Activated CD4-positive, alpha-beta T cell treated with anti-CD3 and anti-CD28 coated beads for 24 hours (primary cell): ENCODE results near the gene SLC38A6.
"Not testable (repeated sequence)": the region's sequence is repeated elsewhere in the genome, so short reads cannot be mapped to it uniquely, and the experiment has no call there.

Experiments
- DNase-seq, 2 donors: peaks; one replicate each; pipeline ENCODE4 v3.0.0-alpha.2; 2020; ENCODE audit warnings: low read depth in 2 of 2

Gene SLC38A6

GRCh38 chr14:61051051-61051450 lies 70.0 kb downstream of the SLC38A6 start:
- no peak for DNase-seq

DNA sequence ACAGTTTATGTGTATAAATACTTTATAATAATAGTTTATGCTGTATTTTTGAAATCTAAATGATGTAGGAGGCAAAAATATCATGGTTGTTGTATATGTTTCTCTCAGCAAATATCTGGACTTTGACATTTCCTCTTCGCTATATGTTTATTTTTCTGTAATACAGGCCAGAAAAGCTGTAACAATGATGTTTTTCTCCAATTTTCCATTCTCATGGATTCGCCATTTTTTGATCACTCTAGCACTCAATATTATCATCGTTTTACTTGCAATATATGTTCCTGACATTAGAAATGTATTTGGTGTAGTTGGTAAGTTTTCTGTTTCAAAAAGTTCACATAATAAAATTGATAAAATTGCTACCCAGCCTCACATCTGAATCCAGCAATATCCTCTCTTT lies 70.6 kb downstream of the SLC38A6 start:
- no peak for DNase-seq

DNA sequence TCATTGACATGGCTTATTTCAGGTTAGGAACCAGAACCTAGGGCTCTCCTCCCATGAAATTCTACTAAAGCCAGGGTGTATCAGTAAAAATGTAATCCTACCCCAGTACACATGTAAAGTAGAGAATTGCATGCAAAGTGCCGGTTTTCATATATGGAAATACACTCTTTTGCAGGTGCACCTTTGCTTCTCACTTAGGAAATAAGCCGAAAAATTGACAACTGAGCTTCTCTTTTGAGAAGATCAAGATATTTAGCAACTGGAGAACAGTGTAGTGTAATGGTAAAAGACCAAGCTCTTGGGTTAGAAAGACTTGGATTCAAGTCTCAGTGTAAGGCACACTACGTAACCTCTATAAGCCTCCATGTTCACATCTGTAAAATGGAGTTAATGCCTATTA lies 82.4 kb downstream of the SLC38A6 start:
- no peak for DNase-seq

- no peak for DNase-seq
Measured at GRCh38 chr14:61064210-61064609, 83.2 kb downstream of the SLC38A6 start.

- no peak for DNase-seq
Measured at GRCh38 chr14:61064856-61065255, 83.8 kb downstream of the SLC38A6 start.

GRCh38 chr14:61065656-61066055 lies 84.6 kb downstream of the SLC38A6 start:
- no peak for DNase-seq

DNA sequence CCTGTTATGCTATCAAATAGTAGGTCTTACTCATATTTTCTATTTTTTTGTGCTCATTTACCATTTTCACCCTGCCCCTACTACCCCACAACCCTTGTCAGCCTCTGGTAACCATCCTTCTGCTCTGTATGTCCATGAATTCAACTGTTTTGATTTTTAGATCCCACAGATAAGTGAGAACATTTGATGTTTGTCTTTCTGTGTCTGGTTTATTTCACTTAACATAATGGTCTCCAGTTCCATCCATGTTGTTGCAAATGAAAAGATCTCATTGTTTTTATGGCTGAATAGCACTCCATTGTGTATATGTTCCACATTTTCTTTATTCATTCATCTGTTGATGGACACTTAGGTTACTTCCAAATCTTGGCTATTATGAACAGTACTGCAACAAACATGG lies 91.4 kb downstream of the SLC38A6 start:
- not testable (repeated sequence) for DNase-seq

- no peak for DNase-seq
Measured at GRCh38 chr14:61074852-61075251, 93.8 kb downstream of the SLC38A6 start.

GRCh38 chr14:61076556-61076955 lies 95.5 kb downstream of the SLC38A6 start:
- no peak for DNase-seq

GRCh38 chr14:61077437-61077836 lies 96.4 kb downstream of the SLC38A6 start:
- DNase-seq = no peak

GRCh38 chr14:61077951-61078720 lies 97.1 kb downstream of the SLC38A6 start:
- no peak for DNase-seq

- no peak for DNase-seq
Measured at GRCh38 chr14:61080591-61081010, 99.6 kb downstream of the SLC38A6 start.

DNA sequence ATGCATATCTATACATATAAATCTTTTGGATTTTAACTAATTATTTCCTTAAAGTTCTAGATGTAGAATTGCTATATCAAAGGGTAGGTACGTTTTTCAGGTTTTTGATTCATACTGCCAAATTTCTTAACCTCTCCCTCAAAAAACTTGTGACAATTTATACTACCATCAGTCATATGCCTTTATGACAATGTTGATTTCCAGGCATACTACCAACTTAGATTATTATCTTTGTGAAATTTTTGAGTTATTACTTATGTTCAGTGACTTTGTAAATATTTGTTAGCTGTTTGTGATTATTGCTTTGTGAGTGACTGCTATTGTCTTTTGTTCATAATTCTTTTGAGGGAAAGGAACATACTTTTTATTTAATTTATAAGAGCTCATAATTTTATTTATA lies 107.0 kb downstream of the SLC38A6 start:
- no peak for DNase-seq

DNA sequence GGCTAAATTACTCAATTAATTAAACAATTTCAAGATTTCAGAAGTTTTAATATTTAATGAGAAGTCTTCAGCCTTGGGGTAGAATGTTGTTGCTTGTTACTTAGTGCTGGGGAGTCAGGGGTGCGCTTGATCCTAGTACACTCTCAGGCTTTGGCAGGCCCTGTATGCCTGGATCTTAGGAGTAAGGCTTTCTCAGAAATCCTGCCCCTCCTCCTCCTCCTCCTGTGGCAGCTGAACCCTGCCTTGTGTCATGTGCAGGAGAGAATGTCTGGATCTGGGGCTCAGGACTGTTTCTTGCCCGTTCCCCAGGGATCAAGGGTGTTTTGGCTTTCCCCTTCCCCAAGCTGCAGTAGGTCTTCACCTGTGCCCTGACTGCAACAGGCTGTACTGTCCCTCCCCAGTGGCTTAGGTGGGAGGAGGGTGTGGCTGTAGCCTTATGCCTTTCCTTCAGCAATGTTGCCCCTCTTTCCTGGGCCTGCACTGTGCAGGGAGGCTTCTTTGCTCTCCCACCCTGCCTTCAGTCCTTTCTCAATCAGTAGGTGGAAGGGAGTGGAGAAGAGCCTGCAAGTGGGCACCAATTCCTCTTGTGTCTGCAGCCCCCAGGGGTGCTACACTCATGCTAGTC lies 108.2 kb downstream of the SLC38A6 start:
- no peak for DNase-seq

- DNase-seq = no peak
Measured at GRCh38 chr14:61090432-61091216, 109.6 kb downstream of the SLC38A6 start.

GRCh38 chr14:61091657-61092273 lies 110.7 kb downstream of the SLC38A6 start:
- DNase-seq = no peak

DNA sequence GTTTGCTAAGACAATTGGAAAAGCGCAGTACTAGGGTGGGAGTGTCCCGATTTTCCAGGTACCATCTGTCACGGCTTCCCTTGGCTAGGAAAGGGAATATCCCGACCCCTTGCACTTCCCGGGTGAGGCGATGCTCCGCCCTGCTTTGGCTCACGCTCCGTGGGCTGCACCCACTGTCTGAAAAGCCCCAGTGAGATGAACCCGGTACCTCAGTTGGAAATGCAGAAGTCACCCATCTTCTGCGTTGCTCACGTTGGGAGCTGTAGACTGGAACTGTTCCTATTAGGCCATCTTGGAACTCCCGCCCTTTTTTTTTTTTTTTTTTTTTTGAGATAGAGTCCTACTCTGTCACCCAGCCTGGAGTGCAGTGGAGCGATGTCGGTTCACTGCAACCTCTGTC lies 117.1 kb downstream of the SLC38A6 start:
- not testable (repeated sequence) for DNase-seq

DNA sequence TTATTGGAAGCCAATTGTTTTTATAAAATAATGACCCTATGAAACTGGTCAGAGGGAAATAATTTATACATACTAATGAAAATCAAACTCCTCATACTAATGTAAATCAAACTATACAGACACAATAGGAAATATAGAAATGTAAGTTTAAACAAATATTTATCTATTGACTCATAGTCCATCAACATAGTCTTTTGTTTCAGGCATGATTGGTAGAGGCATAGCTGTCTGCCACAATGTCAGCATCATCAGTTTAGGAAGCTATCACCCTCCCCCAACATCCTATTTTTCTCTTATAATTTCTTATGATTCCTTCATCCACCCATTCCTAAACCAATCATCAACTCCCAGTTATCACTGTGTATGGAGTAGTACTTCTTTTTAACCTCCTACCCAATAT lies 117.7 kb downstream of the SLC38A6 start:
- no peak for DNase-seq

- DNase-seq = no peak
Measured at GRCh38 chr14:61099216-61099835, 118.3 kb downstream of the SLC38A6 start.

DNA sequence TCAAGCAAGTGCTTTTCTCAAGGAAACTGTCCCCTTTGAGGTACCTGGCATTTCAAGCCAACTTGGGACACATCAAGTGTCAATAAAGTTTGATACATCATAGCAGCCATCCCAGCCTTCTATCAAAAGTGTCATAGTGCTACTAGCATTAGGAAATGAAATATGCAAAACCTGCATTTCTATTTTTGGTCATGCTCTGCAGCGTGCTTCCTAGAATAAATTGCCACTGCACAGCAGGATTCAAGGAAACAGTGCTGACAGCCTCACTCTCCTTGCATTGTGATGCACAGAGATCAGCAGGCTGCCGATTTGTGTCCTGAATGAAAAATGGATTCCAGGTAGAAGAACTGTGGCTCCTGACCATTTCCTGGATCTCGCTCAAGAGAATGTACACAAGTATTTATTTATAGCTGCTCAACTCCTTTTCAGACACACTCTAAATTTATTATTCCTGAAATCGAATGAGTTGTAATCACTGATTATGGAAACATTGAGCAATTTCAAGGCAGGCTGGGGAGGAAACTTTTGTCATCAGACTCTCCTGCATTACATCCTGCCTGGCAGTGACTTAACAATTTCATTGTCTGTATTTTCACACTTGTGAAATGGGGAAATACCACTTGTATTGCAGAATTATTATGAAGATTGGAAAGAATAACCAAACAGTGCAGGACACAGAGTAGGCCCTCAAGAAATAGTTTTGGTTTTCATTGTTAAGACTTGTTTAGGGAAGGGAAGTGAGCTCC lies 120.9 kb downstream of the SLC38A6 start:
- no peak for DNase-seq
